Stomach (tissue), 4 donors: Measurements from ENCODE around the gene CFAP65.

Experiments
- POLR2A ChIP-seq, 4 donors: fragments of 450-650 bp; IDR thresholded peaks; one replicate each; pipeline ENCODE4 v1.6.1; 2016; ENCODE audit warnings: antibody characterized with exemption in 4 of 4, control low read depth in 2 of 4, mild to moderate bottlenecking in 1 of 4, moderate library complexity in 1 of 4
- POLR2AphosphoS5 ChIP-seq, 3 donors: sonication (generic); formaldehyde crosslinking; IDR thresholded peaks; one replicate each; pipeline ENCODE4 v1.6.1; 2016; ENCODE audit warnings: antibody characterized with exemption in 3 of 3

- TF ChIP-seq POLR2A (IDR thresholded peaks at IDR 0.05) (no peak), POLR2AphosphoS5 (IDR thresholded peaks at IDR 0.05) (no peak)
Observed at GRCh38 chr2:219076253-219076652, 34.9 kb upstream of the CFAP65 start.
